OCI-LY7 (cell line): Measurements from ENCODE around the gene MOB3B. TPM values are rescaled to one million over a fixed set of nuclear protein-coding genes. Genes with fewer than 3 reads are reported as not detected.

Experiments used
- BruUV-seq: library from RNA; stranded (reverse); fragments of 400-500 nt; replicated peaks from 2 replicates; lab custom pipeline; 2021; lab: Mats Ljungman, UMichigan
- CTCF ChIA-PET: fragments of 300-600 bp; sonication (Branson Sonifier 250); formaldehyde crosslinking; loops from one replicate; lab custom pipeline; 2022; ENCODE audit warnings: antibody characterized with exemption; ENCODE audit not compliant: unreplicated experiment; lab: Charles Lee
- POLR2A ChIA-PET: fragments of 300-600 bp; sonication (Branson Sonifier 250); formaldehyde crosslinking; loops from one replicate; lab custom pipeline; 2022; ENCODE audit warnings: antibody characterized with exemption; lab: Charles Lee
- DNase-seq: peaks from one replicate; pipeline ENCODE4 v3.0.0-alpha.2; 2015; ENCODE audit warnings: low spot score
- H2AFZ ChIP-seq: fragments of 200-600 bp; sonication (generic), shearing (Covaris generic); 2 replicates; pipeline ENCODE4 v1.6.1; 2014; ENCODE audit warnings: mild to moderate bottlenecking, antibody characterized with exemption, low read length, moderate library complexity
- H3K27ac ChIP-seq: fragments of 200-600 bp; sonication (generic); 2 replicates; pipeline ENCODE4 v1.5.1; 2014; ENCODE audit warnings: mixed run types, low read depth, mild to moderate bottlenecking, moderate library complexity, low read length, inconsistent platforms; ENCODE audit not compliant: poor library complexity, severe bottlenecking
- H3K36me3 ChIP-seq: fragments of 200-600 bp; sonication (generic); 2 replicates; pipeline ENCODE4 v1.6.1; 2014; ENCODE audit warnings: mild to moderate bottlenecking, antibody characterized with exemption, low read length, moderate library complexity, mixed read lengths; ENCODE audit not compliant: insufficient read depth
- H3K4me1 ChIP-seq: fragments of 200-600 bp; sonication (generic); 2 replicates; pipeline ENCODE4 v1.5.1; 2014; ENCODE audit warnings: mild to moderate bottlenecking, low read length; ENCODE audit not compliant: insufficient read depth, poor library complexity, severe bottlenecking
- H3K4me2 ChIP-seq: fragments of 200-600 bp; sonication (generic); 2 replicates; pipeline ENCODE4 v1.6.1; 2014; ENCODE audit warnings: mild to moderate bottlenecking, low read length
- H3K4me3 ChIP-seq: fragments of 200-600 bp; sonication (generic); 2 replicates; pipeline ENCODE4 v1.5.1; 2014; ENCODE audit warnings: mild to moderate bottlenecking, low read depth, low read length; ENCODE audit not compliant: poor library complexity, severe bottlenecking
- H3K79me2 ChIP-seq: fragments of 200-600 bp; sonication (generic); 2 replicates; pipeline ENCODE4 v1.6.1; 2016; ENCODE audit warnings: low read depth, mild to moderate bottlenecking, low read length, moderate library complexity, mixed read lengths; ENCODE audit not compliant: insufficient read depth
- H3K9me2 ChIP-seq: fragments of 200-600 bp; sonication (generic); 2 replicates; pipeline ENCODE4 v1.6.1; 2016; ENCODE audit warnings: mild to moderate bottlenecking, low read length, mixed read lengths; ENCODE audit not compliant: insufficient read depth
- H3K9me3 ChIP-seq: fragments of 200-600 bp; sonication (generic); 2 replicates; pipeline ENCODE4 v1.6.1; 2014; ENCODE audit warnings: mild to moderate bottlenecking, mixed run types, low read length, mixed read lengths
- H4K20me1 ChIP-seq: fragments of 200-600 bp; sonication (generic); 2 replicates; pipeline ENCODE4 v1.6.1; 2014; ENCODE audit warnings: mild to moderate bottlenecking, antibody characterized with exemption, low read length, moderate library complexity, mixed read lengths; ENCODE audit not compliant: insufficient read depth
- EZH2phosphoT487 ChIP-seq: fragments of 200-600 bp; sonication (generic); IDR thresholded peaks from 2 replicates; pipeline ENCODE4 v1.6.1; 2018; ENCODE audit warnings: low read depth, borderline replicate concordance, mild to moderate bottlenecking, mixed run types, antibody characterized with exemption, low read length, moderate library complexity, mixed read lengths
- intact Hi-C: fragments of 100-400 bp; cut with micrococcal nuclease; formaldehyde crosslinking; loops from one replicate; pipeline ENCODE4 v1.10.0; 2022; ENCODE audit not compliant: unreplicated experiment
- total RNA-seq, 2 experiments: library from RNA; depleted of rRNA in 1 of 2; stranded (reverse); fragments of >200 nt in 1 of 2; shearing (Covaris generic) in 1 of 2; gene quantifications; 2 replicates each; pipeline ENCODE4 v1.2.3, GENCODE V29; 2014 to 2022
- TF ChIP-seq, protein P1 (sequence below): fragments of 200-600 bp; sonication (generic); conservative IDR thresholded peaks from 2 replicates; pipeline ENCODE4 v1.5.1; 2014; ENCODE audit warnings: mild to moderate bottlenecking, antibody characterized with exemption, low read length, moderate library complexity, mixed read lengths

MOB3B gene
- total RNA-seq, 2 experiments from 2014 or later: 0.04 TPM; not detected in 1

DNA sequence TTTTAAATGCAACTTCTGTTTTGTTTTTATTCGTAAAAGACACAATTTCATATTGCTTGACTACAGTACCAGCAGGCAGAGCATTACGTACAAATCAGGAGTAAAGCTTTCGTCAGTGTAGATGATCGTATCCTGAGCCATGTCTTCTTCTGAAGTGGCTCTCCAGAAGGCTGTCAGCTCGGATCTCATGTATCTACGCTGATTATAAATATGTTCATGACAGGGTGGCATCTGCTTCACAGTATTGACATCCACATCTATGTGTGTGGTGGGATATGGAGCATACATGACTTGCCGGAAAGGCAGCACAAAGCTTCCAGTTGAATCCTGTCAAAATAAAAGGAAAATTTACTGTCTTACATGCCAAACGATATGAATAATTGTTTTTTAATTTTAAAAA is 26.9 kb upstream of the MOB3B start:
- no peak for DNase-seq
- Histone ChIP-seq H4K20me1 (no peaks in the 10 kb centered on the region), H3K4me1 (no peaks in the 10 kb centered on the region), H3K9me2 (0 out of 2 replicates have a peak, but pooled peaks cover 3% of the 10 kb centered on the region), H3K79me2 (no peaks in the 10 kb centered on the region), H3K4me2 (no peak overlapping the region), H3K4me3 (no peak overlapping the region), H3K9me3 (no peaks in the 10 kb centered on the region), H3K27ac (no peak overlapping the region), H3K36me3 (peaks cover 79% of the 10 kb centered on the region), H2AFZ (no peak overlapping the region)
- CTCF ChIA-PET: no interaction called here
- TF ChIP-seq, protein P1, sequence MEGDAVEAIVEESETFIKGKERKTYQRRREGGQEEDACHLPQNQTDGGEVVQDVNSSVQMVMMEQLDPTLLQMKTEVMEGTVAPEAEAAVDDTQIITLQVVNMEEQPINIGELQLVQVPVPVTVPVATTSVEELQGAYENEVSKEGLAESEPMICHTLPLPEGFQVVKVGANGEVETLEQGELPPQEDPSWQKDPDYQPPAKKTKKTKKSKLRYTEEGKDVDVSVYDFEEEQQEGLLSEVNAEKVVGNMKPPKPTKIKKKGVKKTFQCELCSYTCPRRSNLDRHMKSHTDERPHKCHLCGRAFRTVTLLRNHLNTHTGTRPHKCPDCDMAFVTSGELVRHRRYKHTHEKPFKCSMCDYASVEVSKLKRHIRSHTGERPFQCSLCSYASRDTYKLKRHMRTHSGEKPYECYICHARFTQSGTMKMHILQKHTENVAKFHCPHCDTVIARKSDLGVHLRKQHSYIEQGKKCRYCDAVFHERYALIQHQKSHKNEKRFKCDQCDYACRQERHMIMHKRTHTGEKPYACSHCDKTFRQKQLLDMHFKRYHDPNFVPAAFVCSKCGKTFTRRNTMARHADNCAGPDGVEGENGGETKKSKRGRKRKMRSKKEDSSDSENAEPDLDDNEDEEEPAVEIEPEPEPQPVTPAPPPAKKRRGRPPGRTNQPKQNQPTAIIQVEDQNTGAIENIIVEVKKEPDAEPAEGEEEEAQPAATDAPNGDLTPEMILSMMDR: no peak
- TF ChIP-seq EZH2phosphoT487: no peak
- BruUV-seq: no TSS peak
- intact Hi-C loops: no loop called here
- POLR2A ChIA-PET: interaction anchor here (0.7 to 1.6 kb wide), 2 partner anchors 10 to 12 kb away, joined by 3 to 5 read pairs; no protein-coding TSS in a partner anchor

DNA sequence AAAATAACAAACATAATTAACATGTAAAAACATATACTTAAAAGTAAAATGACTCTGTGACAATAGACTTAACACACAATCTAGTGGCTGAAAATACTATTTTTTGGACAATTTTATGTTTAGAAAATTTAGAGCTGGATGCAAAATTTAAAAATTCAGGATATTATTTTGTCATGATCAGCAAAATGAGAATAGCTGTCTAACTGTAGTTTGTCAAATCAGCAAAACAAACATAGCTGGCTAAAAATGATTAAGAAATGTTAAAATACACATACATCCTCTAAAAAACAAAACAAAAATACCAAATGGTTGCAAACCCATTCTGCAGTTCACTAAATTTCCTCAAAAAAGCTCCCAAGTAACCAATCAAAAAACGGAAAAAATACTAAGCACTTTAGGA is 25.1 kb upstream of the MOB3B start:
- 0 out of 2 replicates have a peak, but pooled peaks cover 3% of the 10 kb centered on the region for H3K9me2 ChIP-seq
- no peak overlapping the region for H2AFZ ChIP-seq
- intact Hi-C loops: no loop called here
- H3K4me3 ChIP-seq: no peak overlapping the region
- no peak overlapping the region for H3K4me2 ChIP-seq
- BruUV-seq: no TSS peak
- no peaks in the 10 kb centered on the region for H3K9me3 ChIP-seq
- H4K20me1 ChIP-seq: no peaks in the 10 kb centered on the region
- POLR2A ChIA-PET: interaction anchor here (0.7 to 1.0 kb wide), 2 partner anchors 8 to 14 kb away, joined by 3 to 4 read pairs; no protein-coding TSS in a partner anchor
- TF ChIP-seq, protein P1: no peak
- TF ChIP-seq EZH2phosphoT487: no peak
- no peaks in the 10 kb centered on the region for H3K79me2 ChIP-seq
- H3K36me3 ChIP-seq: peaks cover 66% of the 10 kb centered on the region
- CTCF ChIA-PET: no interaction called here
- H3K4me1 ChIP-seq: no peaks in the 10 kb centered on the region
- no peak for DNase-seq
- no peak overlapping the region for H3K27ac ChIP-seq

DNA sequence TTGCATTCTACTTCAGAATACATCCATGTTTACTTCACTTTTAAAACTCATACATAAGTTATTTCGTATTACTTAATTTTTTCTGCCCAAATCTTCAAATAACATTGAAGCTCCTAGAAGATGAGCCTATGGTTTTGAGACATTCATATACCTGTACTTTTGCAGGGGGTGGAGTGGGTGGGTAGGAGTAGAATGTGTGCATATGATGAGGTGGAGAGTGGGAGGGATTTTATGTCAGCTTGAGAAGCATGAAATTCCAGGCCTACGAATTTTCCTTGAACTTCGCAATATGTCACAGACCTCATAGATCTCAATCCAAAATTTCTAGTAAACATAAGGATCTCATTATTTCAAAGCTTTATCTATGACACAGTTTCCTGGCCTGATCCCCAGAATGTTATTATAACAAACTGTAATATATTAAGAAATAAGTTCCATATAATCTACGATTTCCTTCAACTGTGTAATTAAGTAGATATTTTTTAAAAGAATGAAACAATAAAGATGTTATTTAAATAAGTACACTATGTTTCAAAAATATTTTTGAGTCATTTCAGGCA is 19.7 kb upstream of the MOB3B start:
- Histone ChIP-seq H3K4me1 (no peaks in the 10 kb centered on the region), H3K9me2 (no peaks in the 10 kb centered on the region), H4K20me1 (no peaks in the 10 kb centered on the region), H3K36me3 (peaks cover 39% of the 10 kb centered on the region), H3K79me2 (no peaks in the 10 kb centered on the region), H3K9me3 (no peaks in the 10 kb centered on the region), H2AFZ (no peak overlapping the region), H3K27ac (no peak overlapping the region), H3K4me2 (no peak overlapping the region), H3K4me3 (no peak overlapping the region)
- ChIA-PET CTCF (no interaction called here), POLR2A (no interaction called here)
- BruUV-seq: no TSS peak
- TF ChIP-seq EZH2phosphoT487: no peak
- TF ChIP-seq, protein P1: no peak
- intact Hi-C loops: no loop called here
- no peak for DNase-seq
